HG02885 (cell line): ENCODE measurements around the gene KCNK5.
A peak's percentile ranks its signal among the peaks of the same experiment; 100 is the strongest.

Experiments used
- ATAC-seq: cut with Tn5 transposase; IDR thresholded peaks from one replicate; pipeline ENCODE4 v1.9.1; 2021; ENCODE audit warnings: mild to moderate bottlenecking; ENCODE audit not compliant: unreplicated experiment, poor library complexity

KCNK5 gene

GRCh38 chr6:39221115-39221514, 8.2 kb downstream of the KCNK5 start:
- no peak for ATAC-seq

DNA sequence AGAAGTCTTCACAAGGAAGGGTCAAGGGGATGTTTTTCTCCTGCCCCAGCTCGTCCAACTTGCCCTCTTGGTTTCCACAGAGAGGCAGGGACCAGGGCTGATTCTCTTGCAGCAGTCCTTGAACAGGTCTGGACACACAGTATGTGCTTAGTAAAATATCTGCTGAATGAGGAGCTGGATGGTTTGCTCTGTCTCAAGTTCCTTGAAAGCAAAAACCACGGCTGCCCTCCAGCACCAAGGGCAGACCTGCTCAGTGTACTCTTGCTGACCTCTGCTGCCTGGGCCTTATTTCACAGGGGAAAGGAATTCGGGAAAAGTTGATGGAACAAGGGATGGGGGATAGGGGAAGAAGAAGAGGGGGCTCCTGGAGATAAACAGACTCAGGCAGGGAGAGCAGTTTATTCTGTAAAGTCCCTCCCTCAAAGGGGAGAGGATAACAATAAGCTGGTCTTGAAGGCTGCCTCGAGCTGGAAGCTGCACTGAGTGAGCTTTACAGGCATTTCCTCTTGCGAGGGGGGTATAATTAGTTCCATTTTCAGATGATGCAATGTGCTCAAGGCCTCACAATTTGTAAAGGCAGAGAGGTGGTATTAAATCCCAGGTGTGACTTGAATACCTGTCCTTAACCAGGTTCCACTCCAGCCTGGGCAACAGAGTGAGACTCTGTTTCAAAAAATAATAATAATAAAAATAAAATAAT, 10.3 kb downstream of the KCNK5 start:
- peak; percentile 53 for ATAC-seq

- no peak for ATAC-seq
Observed at GRCh38 chr6:39217177-39217864, 12.0 kb downstream of the KCNK5 start.

DNA sequence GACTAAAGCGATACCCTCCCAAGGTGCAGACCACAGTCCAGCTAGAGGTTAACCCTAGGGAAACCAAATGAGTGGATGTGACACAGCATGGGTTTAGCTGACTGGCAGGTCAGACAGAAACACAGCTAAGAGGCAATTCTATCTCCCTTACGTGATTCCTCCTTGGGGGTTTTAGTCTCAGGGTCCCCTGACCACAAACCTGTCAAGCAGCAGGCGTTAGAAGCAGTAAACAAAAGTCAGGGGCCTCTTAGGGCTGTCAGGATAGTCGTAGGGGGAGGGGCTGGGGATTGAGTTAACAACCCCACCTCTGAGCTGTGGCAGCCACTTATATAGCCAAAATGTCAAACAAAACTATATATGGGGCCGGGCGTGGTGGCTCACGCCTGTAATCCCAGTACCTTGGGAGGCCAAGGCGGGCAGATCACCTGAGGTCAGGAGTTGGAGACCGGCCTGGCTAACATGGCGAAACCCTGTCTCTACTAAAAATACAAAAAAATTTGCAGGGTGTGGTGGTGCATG, 13.6 kb downstream of the KCNK5 start:
- ATAC-seq: no peak

- ATAC-seq: no peak
Observed at GRCh38 chr6:39214846-39215639, 14.2 kb downstream of the KCNK5 start.

GRCh38 chr6:39214120-39214813, 15.0 kb downstream of the KCNK5 start:
- ATAC-seq: no peak

- ATAC-seq: peak; percentile 24
Observed at GRCh38 chr6:39213195-39213920, 15.9 kb downstream of the KCNK5 start.

DNA sequence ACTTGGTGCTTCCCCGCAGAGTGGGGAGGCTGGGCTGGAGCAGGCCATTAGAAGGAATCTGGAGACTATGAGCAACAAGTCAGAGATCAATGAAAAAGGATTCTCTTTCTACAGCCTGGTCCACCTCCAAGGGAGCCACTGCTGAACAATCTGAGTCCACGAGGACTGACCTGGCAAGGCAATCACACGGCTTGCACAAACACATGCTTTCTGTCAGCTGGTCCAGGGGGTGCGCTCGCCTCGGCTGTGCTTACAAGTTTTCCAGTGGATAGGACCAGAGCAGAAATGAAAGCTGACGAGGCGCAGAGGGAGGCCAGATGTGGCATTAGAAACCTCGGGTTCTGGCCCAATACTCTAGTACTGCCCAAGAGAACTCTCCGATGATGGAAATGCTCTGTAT, 18.1 kb downstream of the KCNK5 start:
- no peak for ATAC-seq

DNA sequence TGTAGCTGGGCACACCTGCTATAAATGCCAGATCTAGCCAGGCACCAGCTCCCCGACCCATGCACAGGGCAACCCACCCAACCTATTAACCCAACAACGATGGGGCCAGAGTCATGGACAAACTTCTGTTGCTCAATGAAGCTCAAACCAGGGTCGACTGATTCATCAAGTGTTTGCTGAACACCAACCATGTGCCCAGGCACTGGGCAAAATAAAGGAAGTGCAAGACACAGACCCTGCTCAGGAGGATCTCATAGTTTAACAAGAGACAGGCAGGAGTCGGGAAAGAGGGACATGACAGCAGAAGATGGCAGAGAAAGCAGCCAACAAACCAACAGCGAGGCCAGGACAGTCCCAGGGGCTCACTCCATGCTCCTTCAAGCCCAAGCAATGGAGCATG, 18.8 kb downstream of the KCNK5 start:
- no peak for ATAC-seq

GRCh38 chr6:39209911-39210310, 19.4 kb downstream of the KCNK5 start:
- ATAC-seq: no peak

GRCh38 chr6:39209360-39209811, 19.9 kb downstream of the KCNK5 start:
- ATAC-seq: no peak

GRCh38 chr6:39208223-39208739, 21.0 kb downstream of the KCNK5 start:
- no peak for ATAC-seq

GRCh38 chr6:39207416-39208222, 21.7 kb downstream of the KCNK5 start:
- no peak for ATAC-seq

DNA sequence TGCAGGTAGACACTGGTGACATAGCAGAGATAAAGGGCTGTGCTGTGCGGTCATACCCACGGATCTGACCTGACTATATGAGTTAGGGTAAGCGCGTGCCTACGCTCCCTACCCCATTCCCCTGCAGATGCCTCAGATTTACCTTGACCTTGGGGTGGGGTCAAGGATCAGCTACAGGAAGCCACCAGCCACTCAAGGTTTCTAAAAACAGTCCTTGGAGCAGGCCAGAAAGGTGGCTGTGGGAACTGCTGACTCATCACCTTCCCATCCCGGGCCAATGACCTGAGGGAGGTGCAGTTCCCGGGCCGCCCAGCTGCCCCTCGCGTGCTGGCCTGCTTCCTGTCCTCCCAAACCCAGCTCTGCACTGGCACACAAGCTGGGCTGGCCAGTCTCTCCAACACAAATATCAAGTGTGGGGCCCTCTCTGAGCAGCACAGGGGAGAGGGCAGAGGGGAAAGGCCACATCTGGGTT, 23.0 kb downstream of the KCNK5 start:
- ATAC-seq: no peak

DNA sequence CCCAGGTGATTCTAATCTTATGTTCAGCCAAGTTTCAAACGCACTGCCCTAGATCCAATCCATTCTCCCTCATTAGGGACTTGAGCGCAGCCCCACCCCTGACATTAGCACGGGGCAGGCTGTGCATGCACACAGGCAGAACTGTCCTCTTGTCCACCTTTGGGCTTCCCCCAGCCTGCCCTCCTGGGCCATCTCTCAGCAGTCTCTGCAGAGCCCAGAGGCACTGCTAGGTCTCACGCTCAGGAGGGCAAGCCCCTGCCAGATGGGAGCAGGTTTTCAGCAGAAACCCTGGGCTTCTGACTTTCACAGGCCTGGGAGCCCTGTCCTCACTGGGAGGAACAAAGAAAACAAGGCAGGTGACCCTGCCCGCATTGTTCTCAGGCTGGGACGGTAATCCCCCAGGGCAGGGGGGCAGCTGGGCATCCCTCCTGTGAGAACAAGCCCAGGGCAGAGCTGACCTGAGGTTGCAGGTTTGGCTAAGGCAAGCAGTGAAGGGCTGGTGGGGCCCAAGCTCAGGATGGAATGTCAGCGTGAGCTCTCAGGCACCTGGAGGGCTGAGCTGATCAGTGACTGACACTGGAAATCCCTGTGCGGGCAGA, 24.5 kb downstream of the KCNK5 start:
- no peak for ATAC-seq

- ATAC-seq: no peak
Observed at GRCh38 chr6:39204160-39204495, 25.1 kb downstream of the KCNK5 start.

DNA sequence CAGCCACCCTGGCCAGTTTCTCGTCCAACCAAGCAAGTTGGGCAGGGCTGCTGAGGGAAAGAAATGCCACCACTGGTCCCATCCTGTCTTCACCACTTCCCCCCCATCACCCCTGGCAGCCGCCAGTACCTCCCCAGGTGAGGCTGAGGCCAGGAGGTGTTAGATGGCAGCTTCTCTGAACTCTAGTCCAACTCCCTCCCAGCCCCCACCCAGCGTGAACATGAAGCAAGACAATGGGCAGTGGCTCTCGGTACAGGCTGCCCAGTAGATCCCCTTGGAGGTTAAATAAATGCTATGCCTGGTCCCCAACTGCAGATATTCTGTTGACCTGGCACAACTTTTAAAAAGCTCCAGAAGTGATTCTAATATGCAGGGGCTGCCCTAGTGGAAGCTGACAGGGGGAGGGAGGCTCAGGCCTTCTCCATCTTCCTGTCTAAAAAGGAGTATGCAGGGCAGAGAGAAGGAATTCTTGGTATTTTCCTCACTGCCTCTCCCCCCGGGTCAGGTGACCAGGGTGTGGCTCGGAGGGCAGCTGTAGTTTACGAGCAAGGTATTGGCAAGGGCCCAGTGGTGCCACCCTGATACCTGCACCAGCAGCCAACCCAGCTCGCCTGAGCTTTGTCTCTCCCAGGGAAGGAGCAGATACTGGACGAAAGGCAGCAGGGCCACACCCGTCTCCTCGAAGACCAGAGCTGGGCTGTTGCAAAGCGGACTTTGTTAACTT, 25.7 kb downstream of the KCNK5 start:
- no peak for ATAC-seq

DNA sequence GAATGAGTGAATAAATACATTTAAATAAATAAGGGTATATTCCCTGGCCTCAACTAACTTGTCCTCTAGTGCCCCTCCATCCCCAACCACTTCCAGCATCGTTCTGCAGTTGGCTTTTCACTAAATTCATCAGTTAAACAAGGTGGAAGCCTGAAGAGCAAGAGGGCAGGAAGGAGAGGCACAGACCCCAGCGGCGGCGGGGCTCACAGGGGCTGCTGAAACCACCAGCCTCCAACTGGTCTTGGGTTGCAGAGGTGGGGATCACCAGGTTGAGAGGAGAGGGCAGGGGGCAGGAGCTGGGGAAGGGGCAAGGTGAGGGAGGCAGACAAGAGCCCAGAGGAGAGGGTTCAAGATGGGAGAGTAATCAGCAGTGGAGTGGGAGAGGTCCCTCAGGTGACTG, 27.1 kb downstream of the KCNK5 start:
- no peak for ATAC-seq
